Body of pancreas (tissue), 4 donors: ENCODE results near the gene TSSK2. TPM values are rescaled to one million over a fixed set of nuclear protein-coding genes. Genes with fewer than 3 reads are reported as not detected.

Source experiments
- ATAC-seq: fragments of 150-250 bp; one replicate; pipeline ENCODE4 v1.9.1; 2016
- DNase-seq, 4 donors: peaks; one replicate each; pipeline ENCODE4 v3.0.0-alpha.2; 2019
- H3K27ac ChIP-seq, 4 donors: fragments of 200-600 bp; sonication (generic); 1 replicate in 3 of 4; 2 replicates in 1 of 4; pipeline versions ENCODE4 v1.5.1 to v1.6.1; 2016 to 2019; ENCODE audit warnings: mild to moderate bottlenecking in 1 of 4, mixed read lengths in 1 of 4, moderate library complexity in 1 of 4
- H3K27me3 ChIP-seq, 2 donors: fragments of 200-600 bp; sonication (generic); one replicate each; pipeline ENCODE4 v1.6.0; 2016; ENCODE audit warnings: mild to moderate bottlenecking in 1 of 2
- H3K36me3 ChIP-seq, 2 donors: fragments of 200-600 bp; sonication (generic); replicated peaks in 1 of 2; 2 replicates each; pipeline ENCODE4 v1.5.1; 2016; ENCODE audit warnings: low read depth in 2 of 2; ENCODE audit not compliant: insufficient read depth in 1 of 2
- H3K4me1 ChIP-seq: fragments of 200-600 bp; sonication (generic); one replicate; pipeline ENCODE4 v1.6.0; 2016
- H3K4me3 ChIP-seq, 2 donors: fragments of 200-600 bp; sonication (generic); 1 replicate in 1 of 2; 2 replicates in 1 of 2; pipeline ENCODE4 v1.5.1; 2016 to 2019
- H3K9me3 ChIP-seq, 3 donors: fragments of 200-600 bp; sonication (generic); 1 replicate in 2 of 3; 2 replicates in 1 of 3; pipeline ENCODE4 v1.5.1; 2016
- POLR2A ChIP-seq, 3 donors: fragments of 450-650 bp; IDR thresholded peaks; one replicate each; pipeline ENCODE4 v1.6.1; 2016; ENCODE audit warnings: antibody characterized with exemption in 3 of 3, mild to moderate bottlenecking in 2 of 3
- WGBS, 2 donors: methylation state at CpG; one replicate each; pipeline ENCODE4 v1.1.5; 2017; 5-methylcytosine and 5-hydroxymethylcytosine counted together
- intact Hi-C: fragments of 100-400 bp; cut with DNase I; formaldehyde crosslinking; loops from one replicate; pipeline ENCODE4 v1.15.1; 2023
- total RNA-seq, 2 donors: library from RNA; depleted of rRNA; stranded (reverse); fragments of >200 nt; gene quantifications; one replicate each; pipeline ENCODE4 v1.1.0, GENCODE V29; 2016
- TF ChIP-seq, protein P1 (sequence below), 7 experiments: fragments of 450-650 bp in 4 of 7; fragments of 200-600 bp in 3 of 7; sonication (generic) in 3 of 7; IDR thresholded peaks; one replicate each; pipeline ENCODE4 v1.5.1; 2016 to 2019; ENCODE audit warnings: antibody characterized with exemption in 7 of 7

Gene TSSK2
- total RNA-seq, 2 donors from 2014 or later: 0.33 TPM; not detected in 1

DNA sequence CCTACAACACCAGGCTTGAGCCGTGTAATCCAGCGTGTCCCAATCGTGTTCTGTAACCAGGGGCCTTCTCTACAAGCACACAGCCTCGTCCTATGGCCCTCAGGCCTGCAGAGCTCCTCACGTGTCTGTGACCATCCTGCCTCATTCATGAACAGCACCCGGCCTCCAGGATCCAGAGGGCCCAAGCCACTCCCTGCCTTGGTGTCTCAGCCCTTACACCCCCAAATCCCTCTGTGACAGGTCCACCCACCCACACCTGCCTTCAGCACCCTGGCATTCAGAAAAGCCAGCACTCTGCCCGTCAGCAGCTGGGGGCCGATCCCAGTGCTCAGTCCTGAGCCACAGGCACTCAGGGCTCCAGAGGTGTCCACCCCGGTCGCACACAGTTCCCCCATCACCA is 5.8 kb downstream of the TSSK2 start:
- WGBS, 2 donors: 94 to 100% methylated on average over 5 to 10 of the region's 10 CpGs
- DNase-seq (no peak), ATAC-seq (no peak)
- intact Hi-C loops: no loop called here
- Histone ChIP-seq H3K9me3 (no peaks in the 10 kb centered on the region), H3K4me3 (no peak overlapping the region), H3K4me1 (no peaks in the 10 kb centered on the region), H3K36me3 (peaks cover 0 to 27% of the 10 kb centered on the region in 2 donors), H3K27me3 (no peaks in the 10 kb centered on the region), H3K27ac (no peak overlapping the region)
- TF ChIP-seq, protein P1, sequence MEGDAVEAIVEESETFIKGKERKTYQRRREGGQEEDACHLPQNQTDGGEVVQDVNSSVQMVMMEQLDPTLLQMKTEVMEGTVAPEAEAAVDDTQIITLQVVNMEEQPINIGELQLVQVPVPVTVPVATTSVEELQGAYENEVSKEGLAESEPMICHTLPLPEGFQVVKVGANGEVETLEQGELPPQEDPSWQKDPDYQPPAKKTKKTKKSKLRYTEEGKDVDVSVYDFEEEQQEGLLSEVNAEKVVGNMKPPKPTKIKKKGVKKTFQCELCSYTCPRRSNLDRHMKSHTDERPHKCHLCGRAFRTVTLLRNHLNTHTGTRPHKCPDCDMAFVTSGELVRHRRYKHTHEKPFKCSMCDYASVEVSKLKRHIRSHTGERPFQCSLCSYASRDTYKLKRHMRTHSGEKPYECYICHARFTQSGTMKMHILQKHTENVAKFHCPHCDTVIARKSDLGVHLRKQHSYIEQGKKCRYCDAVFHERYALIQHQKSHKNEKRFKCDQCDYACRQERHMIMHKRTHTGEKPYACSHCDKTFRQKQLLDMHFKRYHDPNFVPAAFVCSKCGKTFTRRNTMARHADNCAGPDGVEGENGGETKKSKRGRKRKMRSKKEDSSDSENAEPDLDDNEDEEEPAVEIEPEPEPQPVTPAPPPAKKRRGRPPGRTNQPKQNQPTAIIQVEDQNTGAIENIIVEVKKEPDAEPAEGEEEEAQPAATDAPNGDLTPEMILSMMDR (IDR thresholded peaks at IDR 0.05): no peak
- TF ChIP-seq POLR2A (IDR thresholded peaks at IDR 0.05): no peak

DNA sequence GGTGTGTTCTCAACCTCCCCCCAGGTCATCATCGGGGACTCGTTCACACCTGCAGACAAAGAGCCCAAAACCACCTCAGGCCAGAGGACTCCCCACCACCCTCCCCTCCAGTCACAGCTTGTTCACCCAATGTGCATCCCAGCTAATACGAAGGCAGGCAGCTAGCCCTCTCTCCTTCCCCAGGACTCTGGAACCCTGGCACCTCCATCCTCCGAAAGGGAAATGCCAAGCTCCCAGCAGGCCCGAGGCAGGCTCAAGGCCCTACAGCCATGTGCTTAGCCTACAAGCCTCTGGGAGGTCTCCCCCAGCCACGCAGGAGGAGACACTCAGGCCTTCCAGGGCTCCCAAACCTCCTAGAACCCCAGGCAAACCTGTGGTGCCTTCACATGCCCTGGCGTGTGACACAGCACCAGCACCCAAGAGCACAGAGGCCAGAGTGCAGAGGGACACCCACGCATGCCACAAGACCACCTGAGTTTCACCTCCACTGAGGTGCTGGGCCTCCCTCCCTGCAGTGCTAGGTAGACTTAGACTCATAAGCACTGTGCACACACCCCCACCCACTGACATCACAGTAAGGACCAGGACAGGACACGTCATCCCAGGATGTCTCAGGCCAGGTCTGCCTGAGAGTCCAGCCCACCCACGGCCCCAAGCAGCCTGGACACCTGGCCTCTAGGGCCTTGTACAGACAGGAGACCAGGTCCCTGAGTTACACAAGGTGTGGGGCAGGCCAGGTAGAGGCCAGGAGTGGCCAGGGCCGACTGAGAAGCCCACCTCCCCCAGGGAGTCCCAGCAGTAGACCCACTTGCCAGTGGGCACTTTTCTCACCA is 6.5 kb downstream of the TSSK2 start:
- ATAC-seq: no peak

DNA sequence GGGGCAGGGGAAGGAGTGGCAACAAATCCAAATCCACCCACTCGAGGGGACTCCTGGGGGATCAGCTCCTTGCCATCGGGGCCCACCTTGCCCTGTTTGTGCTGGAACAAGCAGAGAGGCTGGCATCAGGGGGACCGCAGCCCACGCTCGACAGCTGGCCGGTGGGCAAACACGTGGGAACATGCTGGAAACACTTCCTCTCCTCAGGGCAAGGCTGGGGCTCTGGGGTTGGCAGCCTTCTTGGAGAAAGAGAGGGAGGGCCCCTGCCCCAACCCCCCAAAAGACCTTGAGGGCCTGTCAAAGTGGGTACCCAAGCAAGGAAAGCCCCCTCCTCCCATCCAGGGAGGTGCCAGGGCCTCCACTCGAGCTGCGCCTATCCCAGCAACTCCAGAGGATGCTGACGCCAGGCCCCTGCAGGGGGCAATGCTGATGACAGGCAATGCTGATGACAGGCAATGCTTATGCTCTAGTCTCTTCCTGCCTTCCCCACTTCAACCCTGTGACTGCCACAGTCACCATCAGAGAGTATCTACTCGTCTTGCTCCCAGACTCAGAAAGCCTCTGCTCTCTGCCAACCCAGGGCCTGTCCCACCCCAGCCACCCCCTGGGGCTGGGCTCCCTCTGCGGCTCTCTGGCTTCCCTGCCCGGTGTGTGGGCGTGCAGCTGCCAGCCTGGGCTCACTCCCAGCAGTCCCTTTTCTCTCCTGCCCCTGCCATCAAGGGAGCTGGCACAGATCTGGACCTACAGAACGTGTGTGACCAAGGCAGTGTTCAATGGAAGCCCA is 7.3 kb downstream of the TSSK2 start:
- ATAC-seq (no peak), DNase-seq (no peak)
- no peaks in the 10 kb centered on the region for H3K9me3 ChIP-seq
- TF ChIP-seq POLR2A (IDR thresholded peaks at IDR 0.05): no peak
- TF ChIP-seq, protein P1 (IDR thresholded peaks at IDR 0.05): no peak
- no peak overlapping the region for H3K4me3 ChIP-seq
- H3K27me3 ChIP-seq: no peaks in the 10 kb centered on the region
- WGBS, 2 donors: 89 to 96% methylated on average over 11 to 15 of the region's 15 CpGs
- peaks cover 0 to 27% of the 10 kb centered on the region in 2 donors for H3K36me3 ChIP-seq
- no peak overlapping the region for H3K27ac ChIP-seq
- H3K4me1 ChIP-seq: peaks cover 3% of the 10 kb centered on the region
- intact Hi-C loops: no loop called here

More for the DNA sequence above, 6.5 kb downstream of the TSSK2 start:
- Histone ChIP-seq H3K4me1 (no peaks in the 10 kb centered on the region), H3K27me3 (no peaks in the 10 kb centered on the region), H3K27ac (no peak overlapping the region), H3K9me3 (no peaks in the 10 kb centered on the region), H3K36me3 (peaks cover 0 to 27% of the 10 kb centered on the region in 2 donors), H3K4me3 (no peak overlapping the region)
- TF ChIP-seq, protein P1 (IDR thresholded peaks at IDR 0.05): no peak
- no peak for TF ChIP-seq POLR2A (IDR thresholded peaks at IDR 0.05)
- intact Hi-C loops: no loop called here
- WGBS, 2 donors: 87 to 90% methylated on average over 9 to 11 of the region's 11 CpGs
- DNase-seq: no peak

DNA sequence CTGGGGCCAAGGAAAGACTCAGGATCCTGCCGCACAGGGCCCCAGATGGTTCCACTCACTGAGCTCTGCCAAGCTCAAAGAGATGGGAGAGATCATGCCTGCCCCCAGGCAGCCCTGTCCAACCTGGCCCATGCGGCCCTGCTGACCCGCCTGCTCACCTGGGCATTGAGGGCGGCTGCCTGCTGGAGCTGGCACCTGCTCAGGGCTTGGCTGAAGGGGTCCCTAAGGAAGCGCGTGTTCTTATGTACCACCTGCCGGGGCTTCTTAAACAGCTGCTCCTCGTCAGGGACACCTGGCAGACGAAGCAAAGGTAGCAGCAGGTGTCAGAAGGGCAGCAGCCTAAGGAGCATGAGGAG is 7.9 kb downstream of the TSSK2 start:
- TF ChIP-seq, protein P1 (IDR thresholded peaks at IDR 0.05): no peak
- TF ChIP-seq POLR2A (IDR thresholded peaks at IDR 0.05): no peak
- DNase-seq: no peak
- H3K9me3 ChIP-seq: no peaks in the 10 kb centered on the region
- H3K36me3 ChIP-seq: peaks cover 0 to 22% of the 10 kb centered on the region in 2 donors
- no peaks in the 10 kb centered on the region for H3K27me3 ChIP-seq
- H3K4me3 ChIP-seq: no peak overlapping the region
- no peak overlapping the region for H3K27ac ChIP-seq
- intact Hi-C loops: no loop called here
- peaks cover 9% of the 10 kb centered on the region for H3K4me1 ChIP-seq
- no peak for ATAC-seq
- WGBS, 2 donors: 87 to 94% methylated on average over 3 to 9 of the region's 9 CpGs
